GM10266 (cell line): ENCODE data around the gene DSN1.

ENCODE experiments used
- DNase-seq: peaks from one replicate; pipeline ENCODE4 v3.0.0; 2012; ENCODE audit errors: extremely low spot score
- CTCF ChIP-seq: IDR thresholded peaks from 2 replicates; pipeline ENCODE4 v1.5.1; 2012; ENCODE audit warnings: mild to moderate bottlenecking, low read depth; ENCODE audit not compliant: control insufficient read depth, insufficient read depth; ENCODE audit errors: missing control alignments

DSN1 gene

GRCh38 chr20:36775826-36776225 is 2.3 kb upstream of the DSN1 start:
- TF ChIP-seq CTCF = no peak
- no peak for DNase-seq

GRCh38 chr20:36775196-36775595 is 1.6 kb upstream of the DSN1 start:
- no peak for TF ChIP-seq CTCF

GRCh38 chr20:36773107-36773596 is 411 bp downstream of the DSN1 start:
- no peak for TF ChIP-seq CTCF

More at GRCh38 chr20:36775196-36775595, 1.6 kb upstream of the DSN1 start:
- DNase-seq = no peak

GRCh38 chr20:36770680-36771079 is 2.9 kb downstream of the DSN1 start:
- no peak for DNase-seq
- TF ChIP-seq CTCF = no peak

More at GRCh38 chr20:36773107-36773596, 411 bp downstream of the DSN1 start:
- no peak for DNase-seq

GRCh38 chr20:36768768-36769430 is 4.7 kb downstream of the DSN1 start:
- DNase-seq = no peak
- no peak for TF ChIP-seq CTCF

- no peak for DNase-seq
- no peak for TF ChIP-seq CTCF
These were observed 12.4 kb downstream of the DSN1 start for GRCh38 chr20:36761125-36761524.

- no peak for TF ChIP-seq CTCF
- DNase-seq = no peak
These were observed 12.9 kb downstream of the DSN1 start for GRCh38 chr20:36760647-36761046.
